GM21360 (cell line): Measurements from ENCODE around the gene COMT.

ENCODE experiments used
- ATAC-seq: cut with Tn5 transposase; IDR thresholded peaks from one replicate; pipeline ENCODE4 v1.9.1; 2021; ENCODE audit warnings: mild to moderate bottlenecking, moderate library complexity; ENCODE audit not compliant: unreplicated experiment

The COMT gene

DNA sequence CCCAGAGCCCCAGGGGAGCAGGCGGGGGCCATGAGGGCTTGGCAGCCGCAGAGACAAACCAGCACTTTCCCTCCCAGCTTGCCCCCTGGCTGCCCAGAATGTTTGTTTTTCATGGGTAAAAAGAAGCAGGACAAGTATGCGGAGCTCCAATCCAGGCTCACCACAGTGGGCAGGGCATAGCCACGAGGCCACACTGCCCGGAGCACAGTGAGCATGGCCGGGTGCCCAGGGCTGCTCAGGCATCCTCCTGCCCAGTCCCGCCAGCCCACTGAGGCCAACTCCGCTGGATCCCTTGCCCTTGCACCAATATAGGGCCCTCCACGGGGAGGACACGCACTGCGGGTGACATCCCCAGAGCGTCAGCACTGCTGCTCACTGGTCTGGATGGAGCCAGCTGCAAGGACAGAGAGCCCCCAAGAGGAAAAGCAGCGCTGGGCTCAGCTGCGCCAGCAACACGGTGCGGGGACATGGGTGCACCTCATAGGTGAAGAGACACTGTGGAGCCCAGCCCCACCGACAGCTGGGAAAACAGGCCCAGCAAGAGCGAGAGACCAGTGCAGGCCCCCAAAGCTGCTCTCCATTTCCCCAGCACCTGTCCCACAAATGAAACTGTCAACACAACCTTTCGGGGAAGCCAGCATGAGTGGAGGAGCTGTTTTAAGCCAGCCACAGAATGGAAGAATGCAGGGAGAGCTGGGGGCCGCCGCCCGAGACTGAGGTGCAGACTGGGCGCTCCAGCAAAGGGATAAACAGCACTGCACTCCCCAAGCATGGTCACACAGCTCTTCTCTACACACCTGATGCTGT is 50.3 kb downstream of the COMT start:
- no peak for ATAC-seq

DNA sequence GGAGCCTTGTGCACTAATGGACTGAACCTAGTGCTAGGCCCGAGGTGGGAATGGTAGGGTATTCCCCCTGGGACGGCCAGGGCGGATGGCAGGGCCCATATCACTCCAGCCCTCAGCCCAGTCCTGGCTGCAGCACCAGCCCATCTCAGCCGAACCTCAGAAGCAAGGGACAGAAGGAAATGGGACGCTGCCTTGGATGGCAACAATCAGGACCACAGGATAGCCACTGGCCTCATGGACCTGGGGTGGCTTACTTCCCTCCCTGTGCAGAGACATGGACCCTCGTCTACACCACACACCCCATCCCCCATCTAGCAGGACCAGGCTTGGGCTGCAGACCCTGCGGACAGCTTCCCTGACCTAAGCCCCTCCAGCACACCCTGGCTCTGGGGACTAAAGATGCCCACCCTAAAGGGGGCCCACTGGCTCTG is 50.9 kb downstream of the COMT start:
- ATAC-seq: no peak

DNA sequence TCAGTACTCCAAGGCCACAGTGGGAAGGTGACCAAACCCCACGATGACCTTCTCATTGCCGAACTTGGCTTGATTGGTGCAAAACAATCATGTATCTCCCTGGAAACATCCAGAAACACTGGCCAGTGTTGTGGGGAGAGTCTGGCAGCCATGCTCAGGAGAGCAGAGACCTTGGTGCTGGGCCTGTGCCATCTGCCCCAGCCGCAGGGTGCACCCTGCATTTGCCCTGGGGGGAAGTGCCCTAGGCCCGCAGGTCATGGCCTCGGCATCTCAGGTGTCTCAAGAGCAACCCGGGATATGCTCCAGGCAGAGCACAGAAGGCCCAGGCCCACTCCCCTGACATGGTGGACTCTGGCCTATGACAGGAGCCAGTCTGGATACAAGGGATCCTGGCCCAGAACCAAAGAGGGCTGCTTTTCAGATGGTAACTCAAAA is 51.4 kb downstream of the COMT start:
- no peak for ATAC-seq

DNA sequence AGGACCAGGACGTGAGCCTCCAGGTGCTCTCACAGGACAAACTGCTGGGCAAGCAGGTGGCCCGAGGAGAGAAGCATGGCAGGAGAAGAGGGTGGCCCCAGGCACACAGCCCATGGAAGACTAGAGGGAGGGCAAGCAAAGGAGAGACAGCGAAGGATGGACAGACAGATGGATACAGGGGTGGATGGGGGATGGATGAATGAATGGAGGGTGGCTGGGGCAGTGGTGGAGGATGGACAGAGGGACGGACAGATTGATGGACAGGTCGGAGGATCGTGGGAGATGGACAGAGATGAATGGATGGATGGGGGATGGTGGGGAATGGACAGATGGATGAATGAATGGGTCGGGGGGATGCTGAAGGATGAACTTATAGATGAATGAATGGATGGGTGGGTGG is 52.4 kb downstream of the COMT start:
- no peak for ATAC-seq

DNA sequence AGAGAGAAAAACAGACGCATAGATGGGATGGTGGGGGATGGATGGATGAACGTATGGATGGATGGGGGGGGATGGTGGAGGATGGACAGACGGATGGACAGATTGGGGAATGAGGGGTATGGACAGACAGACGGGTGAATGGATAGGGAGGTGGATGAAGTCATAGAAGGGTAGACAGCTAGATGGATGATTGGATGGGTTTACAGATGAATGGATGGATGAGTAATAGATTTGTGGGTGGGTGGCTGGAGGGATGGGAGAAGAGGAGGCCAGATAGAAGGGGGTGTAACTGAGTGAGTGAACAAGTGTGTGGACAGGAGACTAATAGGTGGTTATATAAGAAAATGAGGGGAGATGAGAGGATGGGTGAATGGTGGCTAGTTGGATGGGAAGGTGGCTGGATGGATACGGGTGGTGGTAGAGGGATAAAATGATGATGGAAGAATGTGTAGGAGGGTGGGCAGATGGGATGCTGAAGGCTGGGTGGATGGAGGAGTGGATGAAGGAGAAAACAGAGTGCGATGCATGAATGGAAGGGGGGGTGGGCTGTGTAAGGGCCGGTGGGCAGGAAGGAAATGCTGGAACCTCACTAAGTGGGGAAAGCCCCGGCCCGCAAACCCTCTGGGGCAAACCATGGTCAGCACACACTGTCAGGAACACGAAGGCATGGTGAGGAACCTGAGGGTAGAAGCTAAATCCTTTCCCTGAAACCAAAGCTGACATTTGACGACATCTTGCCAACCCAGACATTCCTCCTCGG is 53.5 kb downstream of the COMT start:
- no peak for ATAC-seq

DNA sequence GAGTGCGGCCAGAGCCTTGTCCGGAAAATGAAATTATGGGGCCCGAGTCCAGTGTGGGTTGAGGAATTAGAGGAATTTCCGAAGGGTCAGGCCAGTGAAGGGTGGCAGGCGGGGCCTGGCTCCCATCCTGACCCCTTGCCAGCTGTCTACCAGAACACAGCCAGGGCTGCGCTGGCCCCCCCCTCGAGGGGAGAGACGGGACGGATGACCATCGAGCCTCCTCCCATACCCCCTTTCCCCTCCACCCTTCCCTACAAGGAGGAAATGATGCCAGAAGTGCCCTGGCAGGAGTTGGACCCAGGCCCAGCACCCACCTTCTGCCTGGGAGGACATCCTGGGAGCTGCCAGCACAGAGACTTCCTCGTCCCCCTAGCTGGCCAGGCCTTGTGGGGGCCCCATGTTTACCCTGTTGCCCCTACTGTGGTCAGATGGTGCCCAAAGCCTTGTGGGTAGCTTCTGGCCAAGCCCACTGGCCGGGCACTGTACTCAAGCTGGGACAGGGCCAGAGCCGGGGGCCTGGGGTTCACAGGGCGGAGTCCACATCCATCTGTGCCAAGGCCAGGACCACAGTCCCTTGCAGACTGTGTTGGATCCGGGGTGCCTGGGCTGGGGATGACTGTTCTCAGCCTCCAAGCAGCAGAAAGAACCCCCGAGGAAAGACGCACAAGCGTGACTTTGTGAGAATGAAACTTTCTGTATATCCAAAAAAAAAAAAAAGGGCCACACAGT is 54.2 kb downstream of the COMT start:
- no peak for ATAC-seq

DNA sequence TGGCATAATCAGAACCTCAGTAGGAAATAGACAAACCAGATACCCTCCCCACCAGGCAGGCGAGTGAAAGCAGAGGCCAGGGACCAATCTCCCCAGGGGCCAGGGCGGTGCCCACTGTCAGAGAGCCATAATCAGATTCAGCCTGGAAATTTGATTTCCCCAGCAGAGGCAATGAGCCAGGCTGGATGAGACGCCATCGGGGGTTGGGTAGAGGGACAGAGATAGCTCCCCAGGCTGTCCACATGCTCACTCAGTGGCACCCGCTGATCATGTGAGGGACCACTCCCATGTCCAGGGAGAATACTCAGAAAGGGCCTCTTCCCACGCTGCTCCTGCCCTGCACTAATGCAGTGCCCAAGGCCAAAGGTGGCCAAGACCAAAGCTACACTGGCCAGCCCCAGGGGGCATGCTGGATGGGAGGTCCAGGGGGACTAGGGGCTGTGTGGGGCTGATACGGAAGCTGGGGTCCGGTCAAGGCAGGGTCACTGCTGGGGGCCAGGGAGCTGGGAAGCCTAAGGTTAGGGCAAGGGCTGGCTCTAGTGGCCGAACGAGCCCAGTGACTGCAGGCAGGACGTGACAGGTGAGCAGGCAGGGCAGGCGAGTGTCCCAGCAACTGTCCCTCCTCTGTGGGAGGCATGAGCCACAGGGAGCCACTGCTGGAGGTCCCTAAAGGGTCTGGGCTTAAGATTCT is 55.3 kb downstream of the COMT start:
- no peak for ATAC-seq

DNA sequence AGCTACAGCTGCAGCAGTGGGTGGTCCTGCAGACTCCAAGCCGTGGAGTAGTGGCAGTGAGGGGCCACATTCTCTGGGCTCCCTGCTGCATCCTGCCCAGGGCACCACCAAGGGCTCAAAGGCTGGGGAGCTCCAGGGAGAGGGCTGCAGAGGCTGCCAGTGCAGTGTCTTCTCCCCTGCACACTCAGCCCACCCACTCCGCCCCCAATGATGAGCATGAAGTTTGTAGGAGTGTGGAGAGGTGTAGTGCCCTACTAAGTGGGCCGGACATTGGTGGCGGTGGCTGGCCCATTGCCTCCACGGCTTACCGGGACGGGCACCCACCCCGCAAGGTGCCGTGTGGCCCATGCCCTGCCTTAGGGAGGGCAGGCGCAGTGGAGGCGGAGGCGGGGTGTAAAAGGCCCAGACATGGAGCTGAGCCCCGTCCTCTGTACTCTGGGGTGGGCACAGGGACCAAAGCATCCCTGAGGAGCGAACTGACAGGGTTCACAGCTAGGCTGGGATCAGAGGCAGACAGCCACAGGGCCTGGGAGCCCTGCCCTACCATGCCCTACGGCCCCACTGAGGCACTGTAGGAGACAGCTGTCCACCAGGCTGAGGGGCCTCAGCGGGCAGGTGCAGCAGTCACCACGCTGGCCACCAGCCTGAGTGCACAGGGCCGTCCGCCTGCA is 56.1 kb downstream of the COMT start:
- no peak for ATAC-seq

DNA sequence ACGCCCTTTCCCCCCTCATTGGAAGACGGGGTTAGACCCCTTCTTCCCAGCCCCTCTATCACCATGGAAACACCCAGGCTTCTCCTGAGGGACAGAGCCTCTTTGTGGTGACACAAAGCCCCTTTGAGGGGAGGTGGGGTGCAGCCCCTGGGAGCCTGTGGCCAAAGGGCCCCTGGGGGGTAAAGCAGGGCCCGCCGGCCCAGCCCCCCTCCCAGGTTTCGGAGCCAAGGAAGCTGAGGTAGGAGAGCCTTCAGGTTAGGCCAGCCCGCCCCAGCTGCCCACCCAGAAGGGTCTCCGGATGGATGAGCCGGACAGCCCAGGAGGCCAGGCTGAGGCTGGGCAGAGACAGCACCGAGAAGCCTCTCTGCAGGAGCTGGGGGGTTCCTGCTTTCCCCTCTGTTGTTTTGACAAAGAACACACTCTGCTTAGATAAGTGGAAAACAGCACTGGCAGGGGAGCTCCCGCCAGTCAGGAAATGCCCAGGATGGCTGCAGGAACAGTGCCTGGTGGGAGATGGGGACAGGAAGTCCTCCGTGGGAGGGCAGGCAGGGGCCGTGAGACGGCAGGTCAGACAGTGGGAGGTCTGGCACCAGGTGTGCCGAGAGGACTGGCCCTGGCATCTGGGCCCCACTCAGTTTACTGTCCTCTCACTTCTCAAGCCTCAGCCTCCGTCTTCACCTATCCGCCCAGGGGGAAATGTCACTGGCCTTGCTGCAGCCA is 56.8 kb downstream of the COMT start:
- no peak for ATAC-seq

DNA sequence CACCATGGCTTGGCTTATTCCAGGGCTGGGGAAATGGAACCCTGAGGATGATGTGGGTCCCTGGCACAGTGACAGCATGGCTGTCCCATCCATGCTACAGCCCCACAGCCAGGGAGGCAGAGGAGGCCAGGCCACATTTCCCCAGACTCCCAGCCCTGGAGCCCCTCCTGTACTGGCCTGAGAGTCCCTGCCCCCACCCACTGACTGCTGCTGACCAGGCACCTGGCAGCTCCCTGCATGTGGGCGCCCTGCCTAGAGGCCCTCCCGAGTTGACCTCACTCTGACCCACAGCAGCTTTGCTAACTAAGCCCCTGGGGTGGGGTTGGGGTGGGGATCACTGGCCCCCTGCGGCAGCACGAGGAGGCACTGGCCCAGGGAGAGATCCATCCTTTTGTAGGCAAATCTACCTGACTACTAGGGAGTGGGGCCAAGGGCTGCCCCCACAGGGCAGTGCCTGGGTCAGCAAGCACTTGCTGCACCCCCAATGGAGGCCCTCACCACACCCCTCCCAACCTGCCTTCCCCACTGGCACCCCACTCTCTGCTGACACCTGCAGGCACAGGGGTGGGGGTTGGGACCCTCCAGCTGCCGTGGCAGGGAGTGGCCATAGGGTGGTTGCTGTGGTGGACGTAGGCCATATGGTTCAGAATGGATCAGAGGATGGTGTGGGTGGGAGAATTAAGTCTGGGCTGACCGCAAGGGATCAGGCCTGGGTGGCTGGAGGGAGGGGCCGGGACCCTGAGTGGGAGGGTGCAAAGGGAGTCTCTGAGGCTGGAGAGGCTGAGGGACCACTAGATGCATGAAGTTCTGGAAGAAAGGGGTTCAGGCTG is 57.6 kb downstream of the COMT start:
- no peak for ATAC-seq

DNA sequence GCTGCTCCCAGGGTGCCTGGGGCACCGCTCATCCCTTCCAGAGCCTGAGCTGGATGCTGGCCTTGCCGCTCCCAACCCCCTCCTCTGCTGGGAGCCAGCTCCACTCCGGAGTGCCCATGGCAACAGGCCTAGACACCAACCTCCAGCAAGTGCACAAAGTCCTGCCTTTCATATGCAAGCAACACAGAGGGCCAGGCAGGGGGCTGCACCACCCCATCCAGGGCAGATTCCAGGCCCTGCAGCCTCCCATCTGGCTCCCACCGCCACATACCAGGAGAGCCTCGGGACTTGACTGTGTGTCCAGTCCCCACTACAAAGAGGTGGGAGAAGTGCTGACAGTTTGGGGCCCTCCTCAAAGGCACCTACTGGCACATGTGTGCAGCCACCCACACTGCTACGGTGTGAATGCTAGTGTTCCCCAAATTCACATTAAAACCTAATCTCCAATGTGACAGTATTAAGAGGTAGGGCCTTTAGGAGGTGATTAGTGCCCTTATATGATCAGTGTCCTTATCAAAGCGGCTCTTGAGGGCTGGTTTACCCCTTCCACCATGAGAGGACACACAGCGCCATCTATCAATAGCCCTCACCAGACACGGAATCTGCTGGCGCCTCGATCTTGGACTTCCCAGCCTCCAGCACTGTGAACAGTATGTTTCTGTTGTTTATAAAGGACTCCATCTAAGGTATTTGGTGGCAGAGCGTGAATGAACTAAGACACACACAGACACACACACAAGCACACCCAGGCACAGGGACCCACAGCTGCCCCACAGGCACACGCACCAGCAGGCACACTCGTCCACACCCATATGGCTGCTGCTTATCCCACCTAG is 58.9 kb downstream of the COMT start:
- no peak for ATAC-seq

DNA sequence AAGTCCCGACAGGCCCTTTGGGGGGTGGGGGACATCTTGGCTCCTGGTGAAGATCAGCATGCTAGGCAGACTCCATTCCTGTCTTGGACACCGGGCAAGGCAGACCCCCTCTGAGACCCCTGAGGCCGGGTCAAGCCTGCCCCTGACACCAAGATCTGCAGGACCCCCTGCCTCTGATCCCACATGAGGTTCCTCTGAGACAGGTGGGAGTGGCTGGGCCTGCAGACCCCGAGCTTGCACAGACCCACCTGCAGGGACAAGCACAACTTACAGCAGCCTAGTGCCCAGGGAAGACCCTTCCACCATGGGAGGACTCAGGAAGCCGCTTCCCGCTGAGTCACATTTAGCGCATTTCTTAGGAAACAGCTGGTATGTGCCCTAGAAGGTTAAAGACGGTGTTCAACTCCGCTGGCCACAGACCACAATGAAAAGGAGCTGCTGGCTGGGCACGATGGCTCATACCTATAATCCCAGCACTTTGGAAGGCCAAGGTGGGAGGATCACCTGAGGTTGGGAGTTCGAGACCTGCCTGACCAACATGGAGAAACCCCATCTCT is 59.6 kb downstream of the COMT start:
- ATAC-seq: no peak

DNA sequence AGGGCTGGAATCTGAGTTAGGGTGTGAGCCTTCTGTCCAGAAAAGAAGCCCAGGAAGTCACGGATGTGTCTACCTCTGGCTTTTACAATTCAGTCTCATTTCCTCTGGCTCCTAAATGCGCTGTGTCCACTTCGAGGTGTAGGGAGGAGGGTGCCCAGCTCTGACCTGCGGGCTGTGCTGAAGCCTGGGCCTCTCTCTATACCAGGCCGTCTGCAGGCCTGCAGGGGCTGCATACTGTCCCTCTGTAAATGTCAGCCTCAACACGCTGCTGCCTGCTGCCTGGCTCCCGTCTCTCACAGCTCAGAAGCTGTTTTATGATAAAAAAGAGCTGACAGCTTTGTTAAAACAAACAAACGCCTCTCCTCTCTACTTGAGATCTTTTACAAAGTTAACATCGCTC is 60.6 kb downstream of the COMT start:
- ATAC-seq: no peak

DNA sequence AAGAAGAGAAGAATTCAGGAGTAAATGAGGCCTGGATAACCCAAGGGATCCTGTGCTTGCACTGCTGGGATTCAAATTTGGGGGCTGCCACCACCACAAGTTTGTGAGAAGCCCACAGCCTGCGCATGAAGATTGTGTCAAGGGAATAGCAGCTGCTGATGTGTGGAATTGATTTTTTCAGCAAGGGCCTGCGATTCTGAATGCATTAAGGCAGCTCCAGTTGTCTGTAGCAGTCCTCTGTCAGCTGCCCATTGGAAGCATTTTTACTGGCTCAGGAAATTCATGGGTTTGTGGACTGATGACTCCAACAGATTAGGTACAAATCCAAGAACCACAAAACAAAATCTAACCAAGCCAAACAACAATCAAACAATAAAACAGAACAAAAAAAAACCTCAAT is 61.1 kb downstream of the COMT start:
- no peak for ATAC-seq

DNA sequence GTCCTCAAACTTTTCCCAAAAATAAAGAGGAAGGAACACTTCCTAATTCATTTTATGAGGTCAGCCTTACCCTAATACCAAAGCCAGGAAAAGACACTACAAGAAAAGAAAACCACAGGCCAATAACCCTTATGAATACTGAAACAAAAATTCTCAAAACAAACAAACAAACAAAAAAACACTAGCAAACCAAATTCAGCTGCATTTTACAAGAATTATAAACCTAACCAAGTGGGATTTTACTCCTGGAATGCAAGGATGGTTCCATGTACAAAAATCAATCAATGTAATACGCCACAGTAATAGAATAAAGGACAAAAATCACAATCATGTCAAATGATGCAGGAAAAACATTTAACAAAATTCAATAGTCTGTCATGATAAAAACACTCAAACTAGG is 61.7 kb downstream of the COMT start:
- no peak for ATAC-seq

DNA sequence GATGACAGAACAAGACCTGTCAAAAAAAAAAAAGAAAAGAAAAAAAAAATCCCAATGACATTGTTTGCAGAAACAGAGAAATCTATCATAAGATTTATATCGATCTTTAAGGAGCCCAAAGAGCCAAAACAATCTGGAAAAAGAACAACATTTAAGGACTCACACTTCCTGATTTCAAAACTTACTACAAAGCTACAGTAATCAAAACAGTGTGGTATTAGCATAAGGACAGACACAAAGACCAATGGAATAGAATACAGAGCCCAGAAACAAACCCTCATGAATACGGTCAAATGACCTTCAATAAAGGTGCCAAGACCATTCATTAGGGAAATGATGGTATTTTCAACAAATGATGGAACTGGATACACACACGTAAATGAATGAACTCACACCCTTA is 62.9 kb downstream of the COMT start:
- ATAC-seq: no peak

DNA sequence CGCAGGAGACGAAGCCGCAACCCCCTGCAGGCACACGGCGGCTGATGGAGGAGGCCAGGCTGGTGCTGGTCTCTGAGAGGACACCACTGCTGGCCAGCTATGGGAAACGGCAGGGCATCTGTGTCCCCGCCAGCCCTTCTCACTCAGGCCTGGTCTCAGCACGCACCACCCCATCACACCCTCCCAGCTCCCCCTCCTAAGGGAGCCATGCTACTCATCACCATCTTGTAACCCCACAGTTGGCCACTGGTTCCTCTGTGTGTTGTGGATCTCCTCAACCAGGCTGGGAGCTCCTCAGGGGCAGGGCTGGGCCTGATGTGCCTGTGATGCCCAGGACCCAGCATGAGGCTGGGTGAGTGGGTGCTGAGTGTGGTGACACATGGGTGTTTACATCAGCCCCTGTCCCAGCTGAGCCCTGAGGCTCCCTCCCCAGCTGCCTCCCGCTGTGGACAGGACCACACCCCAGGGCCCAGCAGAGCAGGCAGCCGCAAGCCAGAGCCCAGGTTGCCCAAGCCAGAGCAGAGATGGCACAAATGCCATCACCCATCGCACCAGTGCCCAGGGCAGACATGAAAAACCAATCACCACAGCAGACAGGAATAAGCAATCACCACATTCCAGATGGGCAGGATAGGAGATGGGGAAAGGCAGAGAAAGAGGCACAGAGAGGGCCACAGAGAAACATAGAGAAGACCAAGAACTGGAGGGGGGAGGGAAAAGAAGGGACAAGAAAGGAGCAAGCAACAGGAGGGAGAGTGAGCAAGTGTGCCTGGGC is 66.8 kb downstream of the COMT start:
- no peak for ATAC-seq
